Measurements from ENCODE around the gene PRKACA.

- TF ChIP-seq POLR2A (IDR thresholded peaks at IDR 0.05): no peak
- TF ChIP-seq CTCF (IDR thresholded peaks at IDR 0.05): no peak
- no peak for TF ChIP-seq POLR2AphosphoS5 (IDR thresholded peaks at IDR 0.05)
Measured at GRCh38 chr19:14159059-14159458, 41.5 kb upstream of the PRKACA start.
